NOMO-1 (cell line): ENCODE measurements around the gene RAP2A.

Experiments
- DNase-seq, 2 experiments: peaks; one replicate each; lab custom pipeline; 2025; ENCODE audit not compliant: unreplicated experiment in 2 of 2; lab: John Stamatoyannopoulos, UW

The RAP2A gene

DNA sequence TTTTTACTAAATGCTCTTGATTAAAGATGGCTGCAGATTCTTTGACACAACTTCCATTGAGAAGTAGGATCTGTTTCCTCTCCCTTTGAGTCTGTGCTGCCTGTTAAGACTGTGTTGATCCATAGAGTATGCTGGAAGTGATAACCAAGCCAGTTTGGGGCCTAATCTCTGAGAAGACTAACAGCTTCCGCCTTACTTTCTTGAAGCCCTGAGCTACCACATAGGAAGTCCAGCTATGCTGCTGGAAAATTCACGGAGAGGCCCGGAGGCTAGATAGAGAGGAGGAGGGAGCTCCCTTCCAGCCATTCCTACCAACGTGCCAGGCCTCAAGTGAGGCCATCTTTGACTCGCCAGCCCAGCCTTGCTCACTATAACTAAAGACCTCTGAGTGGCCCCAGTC is 12.5 kb downstream of the RAP2A start:
- no peak for DNase-seq

DNA sequence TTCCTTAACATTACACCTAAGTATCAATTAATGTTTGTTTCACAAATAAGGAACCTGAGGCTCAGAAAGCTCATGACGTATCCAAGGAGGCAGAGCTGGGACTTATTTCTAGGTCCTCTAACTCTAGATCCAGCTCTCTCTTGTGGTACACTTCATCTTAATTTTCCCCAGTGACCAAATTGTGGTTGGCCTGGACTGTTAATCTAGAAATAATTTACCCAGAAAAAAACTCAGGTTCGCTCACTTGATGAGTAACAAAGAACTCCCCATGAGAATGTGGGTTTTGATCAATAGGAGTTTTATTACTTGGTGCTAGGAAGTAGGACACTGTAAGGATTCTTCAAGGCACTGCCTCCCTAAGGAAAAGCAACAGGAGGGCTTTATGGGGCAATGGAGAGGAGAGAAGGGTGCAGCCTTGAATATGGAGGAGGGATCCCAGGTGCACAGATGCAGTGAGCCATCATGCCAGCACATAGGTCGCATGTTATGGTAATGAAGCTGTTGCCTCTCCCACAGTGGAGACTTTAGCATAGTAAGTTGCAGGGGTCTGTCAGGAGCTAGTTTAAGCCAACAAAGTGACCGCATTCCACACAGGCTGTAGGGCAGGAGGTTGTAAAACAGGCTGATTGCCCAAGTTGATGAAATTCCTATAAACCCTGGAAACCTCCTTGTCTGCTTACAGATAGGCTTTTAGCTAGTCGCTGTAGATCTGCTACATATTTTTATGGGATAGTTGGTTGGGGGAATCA is 14.7 kb downstream of the RAP2A start:
- DNase-seq, result no peak

DNA sequence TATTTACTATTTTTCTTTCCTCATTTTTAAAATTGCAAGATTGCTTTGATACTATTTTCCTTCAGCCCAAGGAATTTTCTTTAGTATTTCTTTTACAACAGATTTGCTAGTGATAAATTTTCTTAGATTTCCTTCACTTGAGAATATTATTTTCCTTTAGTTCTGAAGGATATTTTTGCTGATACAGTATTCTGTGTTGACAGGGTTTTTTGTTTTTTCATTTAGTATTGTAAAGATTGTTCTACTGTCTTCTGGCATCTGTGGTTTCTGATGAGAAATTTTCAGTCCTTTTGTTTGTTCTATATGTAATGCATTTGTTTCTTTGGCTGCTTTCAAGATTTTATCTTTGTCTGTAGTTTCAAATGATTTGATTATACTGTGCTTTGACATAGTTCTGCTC is 20.7 kb downstream of the RAP2A start:
- no peak for DNase-seq

DNA sequence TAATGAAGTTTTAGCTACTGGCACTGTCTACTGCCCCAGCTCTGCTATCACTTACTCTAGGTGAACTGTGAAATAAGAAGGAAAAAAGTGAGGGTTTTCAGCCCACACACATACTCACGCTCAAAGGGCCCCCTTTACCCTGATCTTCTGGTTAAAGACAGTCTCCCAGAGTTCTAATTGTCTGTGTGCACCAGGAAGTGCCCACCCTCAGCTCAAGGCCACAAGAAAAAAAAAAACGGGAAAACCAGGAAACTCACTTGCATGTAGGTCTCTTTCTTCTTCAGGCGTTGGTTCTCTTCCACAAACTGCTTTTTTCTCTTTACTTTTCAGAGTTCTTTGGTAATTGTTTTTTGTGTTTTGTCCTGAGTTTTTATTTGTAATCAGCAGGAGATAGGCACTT is 22.1 kb downstream of the RAP2A start:
- DNase-seq, result no peak

DNA sequence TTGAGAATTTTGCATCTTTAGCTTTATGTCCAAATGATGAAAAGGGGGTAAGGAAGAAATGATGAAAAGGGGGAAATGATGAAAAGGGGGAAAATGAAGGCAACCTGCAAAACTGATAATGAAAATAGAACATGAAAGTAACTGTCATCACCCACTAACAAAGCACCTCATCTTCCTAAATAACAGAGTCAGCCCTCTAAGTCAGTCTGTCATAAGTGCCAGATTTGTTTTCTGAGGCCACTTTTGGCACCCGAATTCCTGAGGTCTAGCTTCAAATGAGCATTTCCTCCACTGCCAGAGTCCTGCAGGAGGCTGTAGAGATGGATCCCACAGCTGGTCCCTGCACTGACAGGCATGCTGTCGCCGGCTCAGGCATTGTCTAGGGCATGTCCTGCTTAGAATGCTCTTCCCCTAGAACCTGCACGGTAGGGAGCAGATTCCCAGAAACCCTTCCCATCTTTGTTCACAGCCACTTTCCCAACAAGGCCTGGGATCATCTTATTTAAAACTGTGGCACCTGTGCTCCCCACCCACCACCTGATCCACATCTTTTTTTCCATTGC is 25.3 kb downstream of the RAP2A start:
- no peak for DNase-seq

DNA sequence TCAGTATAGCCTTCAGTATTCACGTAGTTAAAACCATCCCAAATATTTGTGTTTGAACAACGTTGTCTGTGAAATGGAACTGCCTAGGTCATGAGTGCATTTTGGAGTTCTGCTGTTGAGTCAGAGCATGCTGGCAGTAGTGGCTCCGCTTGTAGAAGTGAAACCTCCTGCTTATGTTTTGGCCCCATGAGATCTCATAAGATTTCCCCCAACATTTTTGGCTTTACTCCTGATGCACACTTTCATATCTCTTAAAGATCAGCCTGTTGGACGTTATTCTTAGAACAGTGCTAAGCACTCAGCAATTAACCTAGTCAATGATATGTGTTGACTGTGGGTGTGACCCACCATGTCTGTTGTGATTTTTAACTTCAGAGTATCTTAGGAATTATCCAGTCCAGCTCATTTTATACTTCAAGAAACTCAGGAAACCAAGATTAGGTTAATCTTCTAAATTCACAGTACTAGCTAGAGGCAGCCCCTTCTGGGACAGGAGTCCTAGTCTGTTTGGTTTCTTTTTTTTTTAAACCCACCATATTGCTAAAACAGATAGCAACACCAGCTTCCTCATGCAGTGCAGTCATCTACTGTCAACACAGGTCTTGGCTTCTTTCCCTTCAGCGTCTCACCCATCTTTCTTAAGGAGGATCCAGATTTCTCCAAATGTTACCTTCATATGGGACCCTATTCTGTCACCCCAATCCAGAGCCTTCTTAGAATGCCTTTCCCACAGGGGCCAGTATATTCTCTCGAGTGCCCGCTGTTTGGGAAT is 26.2 kb downstream of the RAP2A start:
- peak; percentile 0 to 10 for DNase-seq

DNA sequence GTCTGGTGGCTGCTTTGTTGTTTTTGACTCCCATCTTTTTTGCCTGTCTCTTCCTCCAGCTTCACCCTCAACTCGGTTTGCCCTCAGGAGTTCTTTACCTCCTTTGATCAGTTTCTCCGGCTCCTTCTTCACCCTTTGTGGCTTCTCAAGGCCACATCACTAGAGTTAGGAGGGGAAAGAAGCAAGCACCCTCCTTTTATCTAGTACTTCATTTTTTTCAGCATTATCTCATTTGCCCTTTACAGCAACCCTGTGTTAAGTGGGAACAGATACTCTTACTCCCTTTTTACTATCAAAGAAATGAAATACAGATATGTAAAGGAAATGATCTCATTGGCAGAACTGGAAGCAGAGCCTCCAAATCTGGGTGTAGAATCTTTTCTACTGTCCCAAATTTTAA is 26.9 kb downstream of the RAP2A start:
- DNase-seq, result no peak

DNA sequence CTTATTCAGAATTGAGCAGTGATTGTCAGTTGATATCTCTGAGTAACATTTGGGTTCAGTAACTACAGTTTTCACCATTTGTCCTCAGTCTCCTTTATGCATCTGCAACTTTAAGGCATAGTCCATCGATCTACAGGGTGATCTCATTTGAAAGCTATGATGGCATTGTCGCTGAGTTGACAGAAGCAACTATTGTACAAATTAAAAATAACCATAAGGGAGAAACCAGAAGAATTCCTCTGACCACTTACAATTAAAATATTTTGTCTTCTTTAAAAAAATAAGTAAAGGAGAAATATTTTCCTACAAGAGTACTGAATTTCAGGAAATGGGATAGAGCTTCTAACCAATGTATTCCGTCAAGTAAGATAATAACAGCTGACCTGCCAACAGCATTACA is 30.6 kb downstream of the RAP2A start:
- DNase-seq, result no peak

DNA sequence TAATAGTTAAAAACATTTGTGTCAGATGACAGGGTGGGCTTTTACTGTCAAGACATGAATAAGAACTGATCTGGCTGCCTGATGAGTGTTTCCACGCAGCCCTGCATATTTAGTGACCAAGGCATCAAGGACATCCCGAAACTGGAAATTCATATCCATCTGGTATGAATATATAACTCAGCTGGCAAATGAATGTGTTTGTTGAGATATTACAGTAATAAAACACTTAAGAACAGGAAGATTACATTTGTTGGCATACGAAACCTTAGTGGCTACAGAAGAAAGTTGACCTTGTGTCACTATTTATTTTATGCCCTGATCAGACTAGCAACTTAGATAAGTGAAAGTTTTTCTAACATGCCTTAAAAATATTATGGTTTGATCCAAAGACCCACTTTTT is 32.8 kb downstream of the RAP2A start:
- DNase-seq, result no peak

DNA sequence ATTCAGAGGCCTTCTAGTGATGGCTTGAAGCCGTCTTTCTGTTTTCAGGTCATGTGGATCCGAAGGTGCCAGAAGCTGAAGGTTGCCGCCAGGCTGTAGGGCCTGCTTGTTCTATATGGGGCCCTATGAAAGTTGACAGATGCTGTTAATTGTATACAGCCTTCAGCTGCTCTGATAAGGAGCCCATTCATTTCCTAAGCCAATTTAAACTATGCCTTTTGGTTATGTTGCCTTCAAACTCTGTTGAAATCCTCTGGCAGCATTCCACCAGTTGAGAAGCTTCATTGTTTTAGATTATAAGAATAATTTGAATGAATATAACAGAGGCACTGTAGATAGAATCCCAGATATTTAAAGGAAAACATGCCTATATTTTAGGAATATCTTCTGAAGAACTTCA is 34.4 kb downstream of the RAP2A start:
- no peak for DNase-seq

DNA sequence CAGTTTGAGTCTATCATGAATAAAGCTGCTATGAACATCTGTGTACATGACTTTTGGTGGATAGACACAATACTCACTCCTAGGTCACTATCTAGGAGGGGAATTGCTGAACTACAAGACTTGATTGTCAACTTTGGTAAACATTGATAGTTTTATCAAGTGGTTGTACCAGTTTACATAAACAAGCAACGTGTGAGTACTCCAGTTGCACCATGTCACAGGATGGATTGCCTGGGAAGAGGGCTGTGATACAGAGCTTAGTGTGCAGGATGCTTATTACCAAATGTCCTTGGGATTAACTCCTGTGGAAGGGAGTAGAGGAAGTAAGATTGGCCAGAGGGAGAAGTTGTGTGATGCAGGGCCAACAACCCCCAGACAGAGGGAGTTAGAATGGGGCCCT is 37.7 kb downstream of the RAP2A start:
- DNase-seq, result no peak

DNA sequence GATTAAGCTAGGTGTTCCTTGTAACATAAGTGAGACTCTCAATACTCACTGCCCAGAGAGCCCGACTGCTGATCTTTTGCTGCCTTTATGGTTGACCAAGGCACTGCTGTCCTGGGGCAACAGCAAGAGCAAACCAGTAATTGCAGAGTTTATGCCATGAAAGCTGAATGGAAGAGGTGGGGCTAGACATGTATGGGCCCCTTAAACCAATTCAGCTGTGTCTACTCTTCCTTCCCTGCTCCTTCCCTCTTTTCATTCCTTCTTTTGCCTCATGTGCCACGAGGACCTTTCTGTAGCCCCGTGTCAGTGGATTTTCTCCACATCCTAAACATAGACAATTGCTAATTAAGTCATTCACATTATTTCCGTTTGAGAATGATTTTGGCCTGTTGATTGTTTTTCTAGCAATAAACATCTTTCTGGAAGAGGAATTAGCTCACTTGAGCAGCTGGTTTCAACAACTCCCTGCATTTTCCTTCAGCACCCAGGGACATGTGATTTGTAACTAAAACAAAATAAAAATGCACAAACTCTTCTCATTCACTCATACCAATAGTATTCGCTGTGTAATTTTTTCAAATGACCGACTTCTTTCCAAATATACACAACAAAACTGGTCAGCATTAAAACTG is 40.5 kb downstream of the RAP2A start:
- DNase-seq, result no peak

DNA sequence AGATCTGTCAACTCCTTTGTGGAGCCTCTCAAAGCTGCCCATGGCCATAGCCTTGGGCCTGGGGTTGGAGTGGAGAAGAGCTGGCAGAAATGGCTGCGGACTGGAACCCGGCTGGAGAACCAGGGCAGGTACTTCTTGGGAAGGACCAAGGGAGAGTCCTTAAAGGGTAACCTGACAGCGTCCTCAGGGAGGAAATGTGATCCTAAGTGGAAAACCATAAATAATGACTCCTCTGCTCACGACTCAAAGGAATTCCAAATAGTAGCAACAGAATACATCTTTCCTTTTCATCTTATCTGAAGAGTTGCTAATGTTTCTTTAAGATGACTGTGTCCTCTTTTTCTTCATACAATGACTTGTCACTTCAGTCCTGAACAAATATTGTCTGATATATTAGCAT is 41.0 kb downstream of the RAP2A start:
- DNase-seq, result no peak

DNA sequence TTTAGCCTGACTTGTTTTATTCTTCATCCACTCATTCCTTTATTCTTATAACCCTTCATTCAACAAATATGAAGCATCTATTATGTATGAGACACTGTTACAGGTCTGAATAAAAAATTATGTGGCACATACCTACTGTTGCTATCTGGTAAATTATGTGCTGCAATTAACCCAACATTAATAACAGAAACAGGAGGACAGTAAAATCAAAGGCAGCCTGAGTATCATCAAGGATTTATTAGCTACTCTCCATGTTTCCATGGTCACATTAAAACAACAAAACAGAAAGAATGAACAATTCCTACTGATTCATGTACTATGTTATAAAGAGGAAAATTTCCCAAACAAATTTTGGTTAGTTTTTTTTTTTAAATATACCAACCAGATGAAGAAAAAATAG is 43.9 kb downstream of the RAP2A start:
- no peak for DNase-seq

DNA sequence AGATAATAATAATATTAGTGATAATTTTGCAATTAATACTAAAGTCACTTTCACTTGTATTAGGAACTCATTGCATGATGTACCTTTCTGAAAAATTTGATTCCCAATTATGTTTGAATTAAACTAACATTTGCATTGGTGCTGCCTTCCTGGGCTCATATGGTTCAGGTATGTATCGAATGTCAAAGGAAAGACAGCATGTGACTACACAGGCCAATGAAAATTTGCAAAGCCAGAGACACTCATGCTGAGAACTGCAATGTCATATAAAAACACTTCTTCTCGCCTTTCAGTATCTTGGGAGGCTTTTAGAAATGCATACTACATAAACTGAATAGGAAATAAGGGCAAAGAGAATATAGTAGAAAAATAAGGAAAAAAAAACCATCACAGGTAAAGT is 44.3 kb downstream of the RAP2A start:
- no peak for DNase-seq

DNA sequence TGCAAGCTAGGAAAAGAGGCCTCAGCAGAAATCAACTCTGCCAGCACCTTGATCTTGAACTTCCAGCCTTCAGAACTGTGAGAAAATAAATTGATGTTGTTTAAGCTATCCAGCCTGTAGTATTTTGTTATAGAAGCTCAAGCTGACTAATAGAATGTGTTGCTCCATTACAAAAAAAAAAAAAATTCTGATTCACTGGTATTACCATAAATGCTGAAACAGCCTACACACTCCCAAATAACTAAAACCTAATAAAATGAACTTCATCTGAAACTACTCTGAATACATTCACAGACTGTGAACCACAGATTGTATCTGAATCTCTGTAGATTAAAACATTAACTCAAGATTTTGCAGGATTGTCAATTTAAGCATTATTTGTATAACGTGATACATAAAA is 49.5 kb downstream of the RAP2A start:
- no peak for DNase-seq

DNA sequence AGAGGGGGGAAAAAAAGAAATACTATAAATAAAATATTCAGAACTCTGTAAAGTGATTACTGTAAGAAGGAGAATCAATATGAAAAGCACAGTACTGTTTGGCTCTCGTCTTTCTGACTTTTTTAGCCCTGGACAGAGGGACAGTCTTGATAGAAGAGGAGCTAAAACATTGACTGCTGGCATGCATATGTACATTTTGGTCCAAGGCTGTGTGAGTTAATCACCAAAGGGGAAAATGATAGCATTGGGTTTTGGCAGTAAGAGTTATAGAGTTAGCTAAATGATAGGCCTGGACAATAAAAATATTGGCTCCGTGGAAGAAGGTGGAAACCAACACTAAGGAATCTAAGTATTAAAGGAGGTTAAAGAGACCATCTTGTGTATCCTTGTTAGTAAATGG is 50.3 kb downstream of the RAP2A start:
- no peak for DNase-seq

DNA sequence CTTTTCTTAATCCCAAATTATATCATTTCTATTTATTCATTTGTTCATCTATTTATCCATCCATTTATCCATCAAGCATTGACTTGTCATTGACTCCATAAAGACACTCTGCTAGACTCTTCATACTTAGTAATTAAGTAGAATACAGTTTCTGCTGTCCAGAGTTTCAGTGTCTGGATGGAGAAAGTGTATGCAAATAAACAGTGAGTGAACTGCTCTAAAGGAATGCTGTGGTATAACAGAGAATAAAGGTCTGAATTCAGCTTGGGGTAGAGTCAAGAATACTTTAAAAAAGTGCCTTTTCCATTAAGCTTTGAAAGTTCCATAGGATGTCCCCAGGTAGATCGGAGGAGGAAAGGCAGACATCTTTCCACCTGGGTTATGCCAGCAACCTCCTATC is 51.4 kb downstream of the RAP2A start:
- DNase-seq, result no peak

DNA sequence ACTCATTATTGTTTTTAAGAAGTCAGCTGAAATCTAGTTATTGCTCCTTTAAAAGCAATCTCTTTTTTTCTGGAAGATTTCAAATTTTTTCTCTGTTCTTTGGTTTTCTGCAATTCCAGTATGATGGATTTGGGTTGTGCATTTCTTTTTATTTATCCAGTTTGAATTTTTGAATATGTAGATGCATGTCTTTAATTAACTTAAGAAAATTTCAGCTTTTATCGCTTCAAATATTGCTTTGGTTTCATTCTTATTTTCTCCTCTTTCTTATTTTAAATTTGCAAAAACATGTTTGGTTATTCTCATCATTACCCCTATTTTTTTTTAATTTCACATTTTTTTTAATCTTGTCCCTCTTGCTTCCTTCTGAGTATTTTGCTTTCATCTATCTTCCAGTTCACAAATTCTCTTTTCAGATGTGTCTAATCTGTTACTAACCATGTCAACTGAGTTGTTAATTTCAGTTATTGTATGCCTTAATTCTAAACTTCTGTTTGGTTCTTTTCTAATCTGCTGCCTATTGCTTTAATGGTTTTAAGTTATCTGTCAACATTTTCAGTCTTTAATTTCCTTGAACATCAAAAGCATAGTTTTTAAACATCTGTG is 56.8 kb downstream of the RAP2A start:
- no peak for DNase-seq

DNA sequence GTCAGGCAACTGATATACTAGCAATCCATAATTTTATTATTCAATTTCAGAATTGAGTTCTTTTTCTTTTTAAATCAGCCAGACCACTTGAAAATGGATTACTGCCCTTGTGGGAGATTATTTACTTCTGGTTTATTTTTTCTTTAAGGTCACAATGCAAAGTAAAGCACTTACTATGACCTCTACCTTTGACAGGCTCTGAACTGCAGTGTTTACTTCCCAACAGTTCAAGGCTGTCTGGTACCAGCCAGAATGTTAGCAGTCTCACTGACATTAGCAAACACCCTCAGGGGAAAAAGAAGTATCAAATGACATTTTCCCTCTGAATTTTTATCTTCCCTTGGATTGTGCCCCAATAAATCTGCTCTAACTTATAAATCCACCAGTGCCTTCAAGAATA is 57.5 kb downstream of the RAP2A start:
- no peak for DNase-seq

DNA sequence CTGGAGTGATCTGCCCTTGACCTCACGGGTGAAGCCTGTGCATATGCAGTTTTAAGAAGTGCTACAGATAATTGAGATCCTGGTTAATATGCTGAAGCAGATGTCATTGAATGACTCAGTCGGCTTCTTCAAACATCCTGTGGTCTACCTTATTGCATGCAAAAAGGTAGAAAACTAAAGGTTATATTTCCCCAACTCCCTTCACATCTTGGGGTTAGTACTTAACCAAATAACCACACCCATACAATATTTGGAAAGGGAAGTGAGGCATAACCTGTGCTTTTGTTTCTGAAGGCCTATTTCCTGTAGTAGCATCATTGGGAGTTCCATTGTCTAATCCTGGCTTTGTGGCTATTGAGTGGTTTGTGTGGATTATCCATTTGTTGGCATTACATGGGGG is 58.3 kb downstream of the RAP2A start:
- DNase-seq, result no peak
